RWPE2 (cell line): ENCODE results near the gene LYZL1.

Experiments used
- ATAC-seq: fragments of 200-7000 bp; cut with Tn5 transposase; 3 replicates; pipeline ENCODE4 v1.9.1; 2021; ENCODE audit warnings: low read depth
- DNase-seq: peaks from one replicate; pipeline ENCODE4 v3.0.0-alpha.2; 2020; ENCODE audit warnings: low spot score
- H3K27ac ChIP-seq: fragments of 450-650 bp; 2 replicates; pipeline ENCODE4 v1.5.1; 2017; ENCODE audit warnings: mild to moderate bottlenecking; ENCODE audit not compliant: poor library complexity, severe bottlenecking
- H3K27me3 ChIP-seq: fragments of 250-450 bp; sonication (Bioruptor Pico); 2 replicates; pipeline ENCODE4 v1.5.1; 2021; ENCODE audit warnings: mild to moderate bottlenecking, moderate library complexity; ENCODE audit not compliant: insufficient read depth, poor library complexity, severe bottlenecking
- H3K36me3 ChIP-seq: fragments of 250-450 bp; sonication (Bioruptor Pico); 2 replicates; pipeline ENCODE4 v1.5.1; 2020; ENCODE audit warnings: low read depth, mild to moderate bottlenecking, moderate library complexity
- H3K4me1 ChIP-seq: fragments of 250-450 bp; sonication (Bioruptor Pico); 2 replicates; pipeline ENCODE4 v1.5.1; 2021; ENCODE audit warnings: mild to moderate bottlenecking, moderate library complexity; ENCODE audit not compliant: insufficient read depth, poor library complexity, severe bottlenecking
- H3K4me3 ChIP-seq: fragments of 250-450 bp; sonication (Bioruptor Pico); 2 replicates; pipeline ENCODE4 v1.5.1; 2021; ENCODE audit warnings: mild to moderate bottlenecking, moderate library complexity; ENCODE audit not compliant: severe bottlenecking
- H3K9me3 ChIP-seq: fragments of 250-450 bp; sonication (Bioruptor Pico); 2 replicates; pipeline ENCODE4 v1.5.1; 2021; ENCODE audit warnings: mild to moderate bottlenecking, moderate library complexity; ENCODE audit not compliant: severe bottlenecking
- CTCF ChIP-seq: fragments of 450-650 bp; IDR thresholded peaks from one replicate; pipeline ENCODE4 v1.5.1; 2017; ENCODE audit warnings: mild to moderate bottlenecking, moderate library complexity; ENCODE audit not compliant: poor library complexity, severe bottlenecking

The LYZL1 gene

GRCh38 chr10:29254123-29255046, 34.5 kb upstream of the LYZL1 start:
- H3K36me3 ChIP-seq = no peaks in the 10 kb centered on the region
- H3K27me3 ChIP-seq = peaks cover 31% of the 10 kb centered on the region
- no peak for DNase-seq
- no peaks in the 10 kb centered on the region for H3K9me3 ChIP-seq
- no peak for TF ChIP-seq CTCF
- no peak for ATAC-seq
- no peak overlapping the region for H3K4me3 ChIP-seq
- H3K4me1 ChIP-seq = peaks cover 4% of the 10 kb centered on the region
- H3K27ac ChIP-seq = no peak overlapping the region

GRCh38 chr10:29255104-29255503, 33.8 kb upstream of the LYZL1 start:
- DNase-seq (no peak), ATAC-seq (no peak)
- Histone ChIP-seq H3K27ac (no peak overlapping the region), H3K36me3 (no peaks in the 10 kb centered on the region), H3K4me3 (no peak overlapping the region), H3K27me3 (peaks cover 31% of the 10 kb centered on the region), H3K9me3 (no peaks in the 10 kb centered on the region), H3K4me1 (peaks cover 4% of the 10 kb centered on the region)
- no peak for TF ChIP-seq CTCF

GRCh38 chr10:29256019-29256418, 32.9 kb upstream of the LYZL1 start:
- Histone ChIP-seq H3K27me3 (peaks cover 31% of the 10 kb centered on the region), H3K36me3 (no peaks in the 10 kb centered on the region), H3K9me3 (no peaks in the 10 kb centered on the region), H3K4me1 (peaks cover 4% of the 10 kb centered on the region), H3K4me3 (no peak overlapping the region), H3K27ac (no peak overlapping the region)
- ATAC-seq (no peak), DNase-seq (no peak)
- no peak for TF ChIP-seq CTCF

- peaks cover 31% of the 10 kb centered on the region for H3K27me3 ChIP-seq
- no peak for TF ChIP-seq CTCF
- ATAC-seq (no peak), DNase-seq (no peak)
- H3K9me3 ChIP-seq = no peaks in the 10 kb centered on the region
- H3K4me3 ChIP-seq = no peak overlapping the region
- H3K4me1 ChIP-seq = peaks cover 4% of the 10 kb centered on the region
- no peaks in the 10 kb centered on the region for H3K36me3 ChIP-seq
- H3K27ac ChIP-seq = no peak overlapping the region
Observed at GRCh38 chr10:29256586-29256985, 32.3 kb upstream of the LYZL1 start.
